Neural cell (in vitro differentiated cells): ENCODE measurements around the gene DLG4. TPM values are rescaled to one million over a fixed set of nuclear protein-coding genes. Genes with fewer than 3 reads are reported as not detected.

Source experiments
- H2AFZ ChIP-seq: fragments of 200-600, 300-800 bp; sonication (generic), shearing (Covaris generic); 2 replicates; pipeline ENCODE4 v1.6.0; 2014; ENCODE audit warnings: low read depth, mild to moderate bottlenecking, antibody characterized with exemption, low read length, moderate library complexity
- H3F3A ChIP-seq: fragments of 200-600 bp; shearing (Covaris generic); 2 replicates; pipeline ENCODE4 v1.6.1; 2016; ENCODE audit warnings: mild to moderate bottlenecking, moderate library complexity, mixed read lengths, antibody characterized with exemption, low read length; ENCODE audit not compliant: insufficient read depth, poor library complexity, severe bottlenecking
- H3K27ac ChIP-seq: fragments of 200-600, 300-800 bp; sonication (generic), shearing (Covaris generic); 2 replicates; pipeline ENCODE4 v1.5.1; 2014; ENCODE audit warnings: mild to moderate bottlenecking, low read length, moderate library complexity
- H3K27me3 ChIP-seq: fragments of 300-800, 200-600 bp; sonication (generic), shearing (Covaris generic); 2 replicates; pipeline ENCODE4 v1.6.0; 2014; ENCODE audit warnings: mild to moderate bottlenecking, low read depth, low read length, moderate library complexity; ENCODE audit not compliant: insufficient read depth
- H3K36me3 ChIP-seq: fragments of 300-800, 200-600 bp; sonication (generic), shearing (Covaris generic); 2 replicates; pipeline ENCODE4 v1.5.1; 2014; ENCODE audit warnings: mild to moderate bottlenecking, antibody characterized with exemption, low read length, moderate library complexity; ENCODE audit not compliant: insufficient read depth
- H3K4me2 ChIP-seq: fragments of 300-800, 200-600 bp; sonication (generic), shearing (Covaris generic); 2 replicates; pipeline ENCODE4 v1.6.0; 2014; ENCODE audit warnings: mild to moderate bottlenecking, low read length
- H3K4me3 ChIP-seq: fragments of 300-800, 200-600 bp; sonication (generic), shearing (Covaris generic); 2 replicates; pipeline ENCODE4 v1.5.1; 2014; ENCODE audit warnings: mild to moderate bottlenecking, low read length, moderate library complexity
- H3K79me2 ChIP-seq: fragments of 200-600 bp; shearing (Covaris generic); replicated peaks from 2 replicates; pipeline ENCODE4 v1.6.0; 2014; ENCODE audit warnings: mild to moderate bottlenecking, low read length, moderate library complexity; ENCODE audit not compliant: insufficient read depth
- H3K9ac ChIP-seq: fragments of 300-800, 200-600 bp; sonication (generic), shearing (Covaris generic); 2 replicates; pipeline ENCODE4 v1.6.1; 2016; ENCODE audit warnings: mild to moderate bottlenecking, low read length, mixed read lengths
- H3K9me2 ChIP-seq: fragments of 200-600 bp; shearing (Covaris generic); 2 replicates; pipeline ENCODE4 v1.6.1; 2016; ENCODE audit warnings: mild to moderate bottlenecking, low read length, mixed read lengths; ENCODE audit not compliant: insufficient read depth
- H3K9me3 ChIP-seq: fragments of 200-600, 300-800 bp; sonication (generic), shearing (Covaris generic); 2 replicates; pipeline ENCODE4 v1.6.1; 2016; ENCODE audit warnings: mild to moderate bottlenecking, mixed run types, low read length, moderate library complexity, mixed read lengths
- H4K20me1 ChIP-seq: fragments of 200-600 bp; shearing (Covaris generic); 2 replicates; pipeline ENCODE4 v1.6.1; 2016; ENCODE audit warnings: mild to moderate bottlenecking, mixed run types; ENCODE audit not compliant: insufficient read depth
- EP300 ChIP-seq: fragments of 450-650 bp; conservative IDR thresholded peaks from 2 replicates; pipeline ENCODE4 v1.6.1; 2014; ENCODE audit warnings: antibody characterized with exemption, mild to moderate bottlenecking, moderate library complexity; ENCODE audit not compliant: poor library complexity, severe bottlenecking
- EZH2 ChIP-seq: fragments of 200-600, 300-800 bp; shearing (Covaris generic), sonication (generic); IDR thresholded peaks from 2 replicates; pipeline ENCODE4 v1.6.1; 2014; ENCODE audit warnings: antibody characterized with exemption, low read length, borderline replicate concordance, mild to moderate bottlenecking; ENCODE audit not compliant: insufficient read depth, poor library complexity, severe bottlenecking
- MXI1 ChIP-seq: fragments of 450-650 bp; conservative IDR thresholded peaks from 2 replicates; pipeline ENCODE4 v1.6.1; 2014; ENCODE audit warnings: antibody characterized with exemption, mild to moderate bottlenecking; ENCODE audit not compliant: poor library complexity, severe bottlenecking
- POLR2AphosphoS5 ChIP-seq: IDR thresholded peaks from 2 replicates; pipeline ENCODE4 v1.6.1; 2012
- RAD21 ChIP-seq: fragments of 450-650 bp; conservative IDR thresholded peaks from 2 replicates; pipeline ENCODE4 v1.6.1; 2014; ENCODE audit warnings: antibody characterized with exemption, mild to moderate bottlenecking, moderate library complexity
- SMC3 ChIP-seq: fragments of 450-650 bp; conservative IDR thresholded peaks from 2 replicates; pipeline ENCODE4 v1.6.1; 2014; ENCODE audit warnings: antibody characterized with exemption, mild to moderate bottlenecking, moderate library complexity; ENCODE audit not compliant: poor library complexity
- TAF1 ChIP-seq: IDR thresholded peaks from 2 replicates; pipeline ENCODE4 v1.6.1; 2012; ENCODE audit warnings: low read depth
- polyA plus RNA-seq: library from polyadenylated mRNA; depleted of rRNA; stranded (reverse); fragments of >200 nt; gene quantifications from 2 replicates; pipeline ENCODE4 v1.2.3, GENCODE V29; 2014
- TF ChIP-seq, protein P1 (sequence below): IDR thresholded peaks from 2 replicates; pipeline ENCODE4 v1.6.1; 2012; ENCODE audit warnings: borderline replicate concordance
- TF ChIP-seq, protein P2 (sequence below): fragments of 450-650 bp; IDR thresholded peaks from 2 replicates; pipeline ENCODE4 v1.5.1; 2014; ENCODE audit warnings: antibody characterized with exemption, mild to moderate bottlenecking, moderate library complexity; ENCODE audit not compliant: poor library complexity, severe bottlenecking

The DLG4 gene
- polyA plus RNA-seq, 1 donor from 2014 or later = 126 TPM

DNA sequence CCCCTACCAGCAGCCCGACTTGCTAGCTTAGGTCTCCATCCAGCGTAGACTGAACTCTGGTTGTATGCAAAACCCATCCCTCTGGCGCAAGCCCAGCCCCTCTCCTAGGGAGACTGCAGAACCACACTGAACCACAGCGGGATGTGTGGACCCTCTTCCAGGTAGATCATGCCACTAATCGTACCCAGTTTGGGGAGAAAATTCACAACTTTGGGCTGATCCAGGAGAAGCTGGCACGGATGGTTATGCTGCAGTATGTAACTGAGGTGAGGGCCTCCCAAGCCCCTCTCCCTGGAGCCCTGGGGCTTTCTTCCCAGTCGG, 3.3 kb upstream of the DLG4 start:
- Histone ChIP-seq H3F3A (no peaks in the 10 kb centered on the region), H3K79me2 (peaks cover 15% of the 10 kb centered on the region), H3K9me3 (no peaks in the 10 kb centered on the region), H3K27ac (no peak overlapping the region), H3K4me3 (no peak overlapping the region), H3K9ac (no peak overlapping the region), H3K27me3 (no peaks in the 10 kb centered on the region), H4K20me1 (no peaks in the 10 kb centered on the region), H3K9me2 (no peaks in the 10 kb centered on the region), H3K36me3 (no peaks in the 10 kb centered on the region), H2AFZ (no peak overlapping the region), H3K4me2 (no peak overlapping the region)
- no peak for TF ChIP-seq SMC3
- no peak for TF ChIP-seq RAD21
- TF ChIP-seq, protein P1, sequence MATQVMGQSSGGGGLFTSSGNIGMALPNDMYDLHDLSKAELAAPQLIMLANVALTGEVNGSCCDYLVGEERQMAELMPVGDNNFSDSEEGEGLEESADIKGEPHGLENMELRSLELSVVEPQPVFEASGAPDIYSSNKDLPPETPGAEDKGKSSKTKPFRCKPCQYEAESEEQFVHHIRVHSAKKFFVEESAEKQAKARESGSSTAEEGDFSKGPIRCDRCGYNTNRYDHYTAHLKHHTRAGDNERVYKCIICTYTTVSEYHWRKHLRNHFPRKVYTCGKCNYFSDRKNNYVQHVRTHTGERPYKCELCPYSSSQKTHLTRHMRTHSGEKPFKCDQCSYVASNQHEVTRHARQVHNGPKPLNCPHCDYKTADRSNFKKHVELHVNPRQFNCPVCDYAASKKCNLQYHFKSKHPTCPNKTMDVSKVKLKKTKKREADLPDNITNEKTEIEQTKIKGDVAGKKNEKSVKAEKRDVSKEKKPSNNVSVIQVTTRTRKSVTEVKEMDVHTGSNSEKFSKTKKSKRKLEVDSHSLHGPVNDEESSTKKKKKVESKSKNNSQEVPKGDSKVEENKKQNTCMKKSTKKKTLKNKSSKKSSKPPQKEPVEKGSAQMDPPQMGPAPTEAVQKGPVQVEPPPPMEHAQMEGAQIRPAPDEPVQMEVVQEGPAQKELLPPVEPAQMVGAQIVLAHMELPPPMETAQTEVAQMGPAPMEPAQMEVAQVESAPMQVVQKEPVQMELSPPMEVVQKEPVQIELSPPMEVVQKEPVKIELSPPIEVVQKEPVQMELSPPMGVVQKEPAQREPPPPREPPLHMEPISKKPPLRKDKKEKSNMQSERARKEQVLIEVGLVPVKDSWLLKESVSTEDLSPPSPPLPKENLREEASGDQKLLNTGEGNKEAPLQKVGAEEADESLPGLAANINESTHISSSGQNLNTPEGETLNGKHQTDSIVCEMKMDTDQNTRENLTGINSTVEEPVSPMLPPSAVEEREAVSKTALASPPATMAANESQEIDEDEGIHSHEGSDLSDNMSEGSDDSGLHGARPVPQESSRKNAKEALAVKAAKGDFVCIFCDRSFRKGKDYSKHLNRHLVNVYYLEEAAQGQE = no peak
- no peak for TF ChIP-seq TAF1
- TF ChIP-seq EP300 = no peak
- TF ChIP-seq EZH2 = no peak
- no peak for TF ChIP-seq MXI1
- TF ChIP-seq, protein P2, sequence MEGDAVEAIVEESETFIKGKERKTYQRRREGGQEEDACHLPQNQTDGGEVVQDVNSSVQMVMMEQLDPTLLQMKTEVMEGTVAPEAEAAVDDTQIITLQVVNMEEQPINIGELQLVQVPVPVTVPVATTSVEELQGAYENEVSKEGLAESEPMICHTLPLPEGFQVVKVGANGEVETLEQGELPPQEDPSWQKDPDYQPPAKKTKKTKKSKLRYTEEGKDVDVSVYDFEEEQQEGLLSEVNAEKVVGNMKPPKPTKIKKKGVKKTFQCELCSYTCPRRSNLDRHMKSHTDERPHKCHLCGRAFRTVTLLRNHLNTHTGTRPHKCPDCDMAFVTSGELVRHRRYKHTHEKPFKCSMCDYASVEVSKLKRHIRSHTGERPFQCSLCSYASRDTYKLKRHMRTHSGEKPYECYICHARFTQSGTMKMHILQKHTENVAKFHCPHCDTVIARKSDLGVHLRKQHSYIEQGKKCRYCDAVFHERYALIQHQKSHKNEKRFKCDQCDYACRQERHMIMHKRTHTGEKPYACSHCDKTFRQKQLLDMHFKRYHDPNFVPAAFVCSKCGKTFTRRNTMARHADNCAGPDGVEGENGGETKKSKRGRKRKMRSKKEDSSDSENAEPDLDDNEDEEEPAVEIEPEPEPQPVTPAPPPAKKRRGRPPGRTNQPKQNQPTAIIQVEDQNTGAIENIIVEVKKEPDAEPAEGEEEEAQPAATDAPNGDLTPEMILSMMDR = no peak
- TF ChIP-seq POLR2AphosphoS5 = no peak

DNA sequence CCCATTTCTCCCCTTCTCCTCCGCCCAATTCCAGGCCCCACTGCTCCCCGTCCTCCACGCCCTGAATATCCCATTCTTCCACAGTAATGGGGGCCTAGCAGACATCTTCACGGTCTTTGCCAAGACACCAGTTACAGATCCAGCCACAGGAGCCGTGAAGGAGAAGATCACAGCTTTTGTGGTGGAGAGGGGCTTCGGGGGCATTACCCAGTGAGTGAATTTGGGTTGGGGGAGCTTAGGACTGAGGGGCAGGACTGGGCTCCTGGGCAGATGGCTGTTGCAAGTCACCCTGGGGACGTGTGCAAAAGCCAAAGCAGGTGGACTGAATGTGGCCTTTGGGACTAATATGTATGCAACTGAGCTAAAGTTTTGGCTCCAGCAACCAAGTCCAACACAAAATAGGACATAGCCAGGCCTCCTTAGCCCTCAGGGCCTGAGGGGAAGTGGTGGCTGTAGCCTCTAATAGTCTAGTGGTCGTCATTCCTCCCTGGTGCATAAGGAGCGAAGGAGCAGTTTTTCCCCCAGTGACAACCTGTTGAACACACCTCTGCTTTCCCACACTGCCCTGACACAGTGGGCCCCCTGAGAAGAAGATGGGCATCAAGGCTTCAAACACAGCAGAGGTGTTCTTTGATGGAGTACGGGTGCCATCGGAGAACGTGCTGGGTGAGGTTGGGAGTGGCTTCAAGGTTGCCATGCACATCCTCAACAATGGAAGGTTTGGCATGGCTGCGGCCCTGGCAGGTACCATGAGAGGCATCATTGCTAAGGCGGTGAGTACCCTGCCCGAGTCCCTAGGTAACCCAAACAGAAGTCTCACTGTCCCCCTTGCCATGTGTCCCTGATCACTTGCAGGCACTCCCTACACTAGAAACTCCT, 2.7 kb upstream of the DLG4 start:
- H3K9ac ChIP-seq = no peak overlapping the region
- TF ChIP-seq, protein P1 = no peak
- TF ChIP-seq EP300 = no peak
- no peak for TF ChIP-seq EZH2
- TF ChIP-seq, protein P2 = no peak
- TF ChIP-seq RAD21 = no peak
- TF ChIP-seq SMC3 = no peak
- TF ChIP-seq MXI1 = no peak
- H3K36me3 ChIP-seq = no peaks in the 10 kb centered on the region
- no peaks in the 10 kb centered on the region for H3F3A ChIP-seq
- H3K27me3 ChIP-seq = no peaks in the 10 kb centered on the region
- H3K4me2 ChIP-seq = no peak overlapping the region
- no peaks in the 10 kb centered on the region for H3K9me2 ChIP-seq
- H3K79me2 ChIP-seq = peaks cover 19% of the 10 kb centered on the region
- H3K4me3 ChIP-seq = no peak overlapping the region
- no peaks in the 10 kb centered on the region for H4K20me1 ChIP-seq
- H2AFZ ChIP-seq = no peak overlapping the region
- no peaks in the 10 kb centered on the region for H3K9me3 ChIP-seq
- no peak overlapping the region for H3K27ac ChIP-seq
